DMS114 treated with DMSO at 0.1 percent for 48 hours (cell line): ENCODE measurements around the gene TPCN1.
"Not testable (repeated sequence)": the region's sequence is repeated elsewhere in the genome, so short reads cannot be mapped to it uniquely, and the experiment has no call there.

Experiments
- DNase-seq: peaks from one replicate; lab custom pipeline; 2025; ENCODE audit not compliant: unreplicated experiment; lab: John Stamatoyannopoulos, UW

The TPCN1 gene

GRCh38 chr12:113196582-113196981 lies 24.7 kb upstream of the TPCN1 start:
- DNase-seq = no peak

- DNase-seq = peak; percentile 43
Observed at GRCh38 chr12:113196990-113197389, 24.3 kb upstream of the TPCN1 start.

GRCh38 chr12:113197518-113198077 lies 23.7 kb upstream of the TPCN1 start:
- no peak for DNase-seq

DNA sequence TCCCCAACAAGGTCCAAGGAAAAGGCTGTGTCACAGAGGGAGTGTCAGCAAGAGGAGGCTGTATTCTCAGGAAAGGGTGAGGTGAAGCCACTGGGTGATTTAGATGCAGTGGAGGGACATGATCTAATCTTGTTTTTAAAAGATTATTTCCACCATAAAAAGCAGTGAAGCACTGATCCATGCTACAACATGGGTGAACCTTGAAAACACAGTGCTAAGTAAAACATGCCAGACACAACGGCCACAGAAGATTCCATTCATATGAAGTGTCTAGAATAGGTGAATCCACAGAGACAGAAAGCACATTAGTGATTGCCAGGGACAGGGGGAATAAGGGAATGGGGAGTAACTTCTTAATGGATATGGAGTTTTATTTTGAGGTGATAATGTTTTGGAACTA lies 23.0 kb upstream of the TPCN1 start:
- DNase-seq = no peak

DNA sequence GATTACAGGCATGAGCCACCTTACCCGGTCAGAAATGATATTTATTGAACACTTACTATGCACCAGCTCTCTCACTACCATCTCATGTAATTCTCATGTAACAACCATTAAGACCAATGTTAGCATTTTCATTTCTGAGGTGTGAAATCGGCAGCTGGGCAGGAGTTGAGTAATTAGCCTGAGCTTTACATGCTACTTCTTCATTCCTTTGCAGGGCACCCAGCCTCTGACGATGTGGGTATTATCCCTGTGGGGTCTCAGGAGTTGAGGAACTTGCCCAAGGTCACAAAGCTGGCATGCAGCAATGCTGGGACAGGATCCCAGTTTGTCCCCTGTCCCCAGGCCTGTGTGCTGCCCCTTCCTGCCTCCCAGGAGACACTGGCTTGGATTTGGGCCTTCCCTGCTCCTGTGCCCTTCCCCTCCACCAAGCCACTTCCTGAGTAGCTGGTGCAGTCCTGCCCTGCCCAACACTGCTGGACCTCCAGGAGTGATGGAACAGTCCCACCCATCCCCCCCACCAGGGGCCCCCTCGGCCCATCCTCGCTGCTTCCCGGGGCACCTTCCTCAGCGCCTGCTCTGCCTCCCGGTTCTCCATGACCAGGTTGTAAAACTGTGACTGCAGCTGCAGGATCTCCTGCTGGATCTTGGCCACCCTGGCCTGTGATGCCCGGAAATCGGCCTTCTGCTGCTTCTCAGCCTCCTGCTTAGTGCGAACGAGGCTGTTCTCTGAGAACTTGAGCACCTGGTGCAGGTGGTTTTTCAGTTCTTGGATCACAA lies 21.1 kb upstream of the TPCN1 start:
- DNase-seq = no peak

- no peak for DNase-seq
Observed at GRCh38 chr12:113201187-113202177, 19.8 kb upstream of the TPCN1 start.

GRCh38 chr12:113202300-113203075 lies 18.8 kb upstream of the TPCN1 start:
- DNase-seq = no peak

- DNase-seq = no peak
Observed at GRCh38 chr12:113203852-113204760, 17.2 kb upstream of the TPCN1 start.

DNA sequence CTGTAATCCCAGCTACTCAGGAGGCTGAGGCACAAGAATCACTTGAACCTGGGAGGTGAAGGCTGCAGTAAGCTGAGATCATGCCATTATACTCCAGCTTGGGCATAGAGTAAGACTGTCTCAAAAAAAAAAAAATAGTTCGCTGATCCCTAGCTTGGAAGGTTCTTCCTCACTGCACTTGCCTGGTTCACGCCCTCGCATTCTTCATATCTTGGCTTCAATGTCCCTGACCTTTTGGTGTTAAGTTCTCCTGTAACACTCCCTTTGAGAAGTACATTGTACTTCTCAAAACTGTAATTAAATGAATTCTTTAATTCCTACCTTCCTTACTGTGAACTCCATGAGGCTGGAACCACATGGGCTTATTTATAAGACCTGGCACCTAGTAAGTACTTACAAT lies 16.5 kb upstream of the TPCN1 start:
- DNase-seq = no peak

DNA sequence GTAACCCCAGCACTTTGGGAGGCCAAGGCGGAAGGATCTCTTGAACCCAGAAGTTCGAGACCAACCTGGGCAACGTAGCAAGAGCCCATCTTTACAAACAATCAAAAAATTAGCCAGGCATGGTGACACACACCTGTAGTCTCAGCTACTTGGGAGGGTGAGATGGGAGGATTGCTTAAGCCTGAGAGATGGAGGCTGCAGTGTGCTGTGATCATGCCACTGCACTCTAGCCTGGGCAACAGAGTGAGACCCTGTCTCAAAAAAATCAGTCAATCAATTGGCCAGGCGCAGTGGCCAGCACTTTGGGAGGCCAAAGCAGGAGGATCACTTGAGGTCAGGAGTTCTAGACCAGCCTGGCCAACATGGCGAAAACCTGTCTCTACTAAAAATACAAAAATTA lies 14.5 kb upstream of the TPCN1 start:
- DNase-seq = not testable (repeated sequence)

GRCh38 chr12:113207613-113208040 lies 13.6 kb upstream of the TPCN1 start:
- DNase-seq = no peak

- DNase-seq = no peak
Observed at GRCh38 chr12:113208041-113208934, 13.0 kb upstream of the TPCN1 start.

DNA sequence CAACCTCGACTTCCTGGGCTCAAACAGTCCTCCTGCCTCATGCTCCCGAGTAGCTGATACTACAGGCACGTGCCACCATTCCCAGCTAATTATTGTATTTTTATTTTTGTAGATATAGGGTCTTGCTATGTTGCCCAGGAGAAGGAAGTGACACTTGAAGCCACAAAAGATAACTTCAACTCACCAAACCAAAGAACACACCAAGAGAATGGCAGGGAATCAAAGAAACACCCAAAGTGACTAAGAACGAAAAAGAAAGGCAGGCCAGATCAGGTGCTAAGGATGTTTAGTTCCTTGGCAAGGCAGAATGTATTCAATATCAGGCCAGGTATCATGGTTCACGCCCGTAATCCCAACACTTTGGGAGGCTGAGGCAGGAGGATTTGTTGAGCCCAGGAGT lies 10.1 kb upstream of the TPCN1 start:
- no peak for DNase-seq

DNA sequence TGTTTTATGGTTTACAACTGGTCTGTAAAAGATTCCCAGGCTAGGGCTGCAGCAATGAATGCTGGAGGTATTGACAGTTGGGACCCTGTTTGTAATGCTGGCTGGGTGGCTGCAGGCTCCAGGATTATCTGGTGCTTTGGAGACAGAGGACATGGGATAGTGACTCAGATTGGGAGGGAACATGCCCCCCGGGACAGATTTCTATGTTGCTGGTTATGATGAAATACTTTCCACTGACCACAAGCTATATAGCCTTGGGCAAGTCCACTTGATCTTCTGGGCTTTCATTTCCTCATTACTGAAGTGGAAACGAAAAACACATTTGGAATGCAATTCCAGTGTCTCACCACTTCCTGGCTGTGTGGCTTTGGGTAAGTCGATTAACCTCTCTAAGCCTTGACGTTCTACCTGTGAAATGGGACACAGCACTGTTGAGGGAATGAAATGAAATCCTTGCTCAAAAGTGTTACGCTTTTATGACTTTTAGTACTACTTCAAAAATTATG lies 6.3 kb upstream of the TPCN1 start:
- DNase-seq = no peak

DNA sequence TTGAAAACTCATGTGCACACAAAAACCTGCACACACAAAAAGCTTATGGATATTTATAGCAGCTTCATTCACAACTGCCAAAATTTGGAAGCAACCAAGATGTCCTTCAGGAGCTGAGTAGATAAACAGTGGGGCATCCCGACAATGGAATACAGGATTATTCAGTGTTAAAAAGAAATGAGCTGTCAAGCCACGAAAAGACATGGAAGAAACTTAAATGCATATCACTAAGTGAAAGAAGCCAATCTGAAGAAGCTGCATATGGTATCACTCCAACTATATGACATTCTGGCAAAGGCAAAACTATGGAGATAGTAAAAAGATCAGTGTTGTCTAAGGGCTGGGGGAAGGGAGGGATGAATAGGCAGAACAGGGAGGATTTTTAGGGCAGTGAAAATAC lies 5.2 kb upstream of the TPCN1 start:
- DNase-seq = no peak

DNA sequence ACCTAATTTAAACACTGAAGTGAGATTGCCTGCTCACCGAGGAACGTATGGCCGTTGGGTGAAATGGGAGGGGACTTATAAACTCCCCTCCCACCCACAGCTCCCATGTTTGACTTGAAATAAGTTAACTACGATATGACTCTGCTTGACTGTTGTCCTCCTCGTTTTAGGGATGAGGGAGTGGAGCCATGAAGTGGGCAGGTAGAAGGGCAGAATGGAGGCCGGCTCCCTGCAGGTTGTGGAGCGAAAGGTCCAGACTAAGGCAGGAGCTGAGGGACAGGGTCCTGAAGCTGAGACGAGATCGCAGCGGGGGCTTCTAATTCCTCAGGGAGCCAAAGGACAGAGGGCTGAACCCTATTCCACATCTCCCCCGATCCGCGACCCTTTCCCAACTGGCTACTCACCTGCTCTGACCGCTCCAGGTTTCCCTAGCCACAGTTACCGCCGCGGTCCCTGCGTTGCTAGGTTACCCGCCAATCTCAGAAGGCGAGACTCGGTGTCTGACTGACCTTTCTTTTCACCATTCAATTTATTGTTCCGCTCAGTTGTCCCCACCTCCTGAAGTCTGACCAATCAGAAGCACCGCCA lies 577 bp upstream of the TPCN1 start:
- DNase-seq = peak; percentile 64

GRCh38 chr12:113221997-113222729 lies 899 bp downstream of the TPCN1 start:
- no peak for DNase-seq
